Astrocyte (in vitro differentiated cells and primary cell): ENCODE data around the gene MEGF11. TPM values are rescaled to one million over a fixed set of nuclear protein-coding genes. Genes with fewer than 3 reads are reported as not detected.

ENCODE experiments used
- DNase-seq: peaks from one replicate; pipeline ENCODE4 v3.0.0-alpha.2; 2010; ENCODE audit warnings: low read depth
- FAIRE-seq: peaks from 2 replicates; lab custom pipeline; 2011; peaks lifted over from hg19 to GRCh38; lab: Jason Lieb, UNC
- H2AFZ ChIP-seq: 2 replicates; pipeline ENCODE4 v1.6.0; 2012; ENCODE audit warnings: low read depth, low read length, inconsistent platforms
- H3K27ac ChIP-seq: 2 replicates; pipeline ENCODE4 v1.5.1; 2011; ENCODE audit warnings: low read depth, low read length, inconsistent platforms
- H3K27me3 ChIP-seq: 2 replicates; pipeline ENCODE4 v1.6.0; 2011; ENCODE audit warnings: low read length, inconsistent platforms; ENCODE audit not compliant: insufficient read depth
- H3K36me3 ChIP-seq: 2 replicates; pipeline ENCODE4 v1.5.1; 2011; ENCODE audit warnings: low read length, inconsistent platforms; ENCODE audit not compliant: insufficient read depth
- H3K4me1 ChIP-seq: 2 replicates; pipeline ENCODE4 v1.5.1; 2011; ENCODE audit warnings: low read length, inconsistent platforms; ENCODE audit not compliant: insufficient read depth
- H3K4me2 ChIP-seq: 2 replicates; pipeline ENCODE4 v1.6.0; 2012; ENCODE audit warnings: low read length, inconsistent platforms
- H3K4me3 ChIP-seq: 2 replicates; pipeline ENCODE4 v1.5.1; 2011; ENCODE audit warnings: low read depth, mild to moderate bottlenecking, low read length, inconsistent platforms; ENCODE audit not compliant: insufficient read depth
- H3K79me2 ChIP-seq: 2 replicates; pipeline ENCODE4 v1.6.0; 2012; ENCODE audit warnings: mild to moderate bottlenecking, low read length, inconsistent platforms; ENCODE audit not compliant: insufficient read depth
- H3K9ac ChIP-seq: 2 replicates; pipeline ENCODE4 v1.6.0; 2012; ENCODE audit warnings: mild to moderate bottlenecking, low read length, inconsistent platforms
- H3K9me3 ChIP-seq: 2 replicates; pipeline ENCODE4 v1.5.1; 2012; ENCODE audit warnings: low read depth, mild to moderate bottlenecking, low read length, inconsistent platforms; ENCODE audit not compliant: insufficient read depth
- H4K20me1 ChIP-seq: 2 replicates; pipeline ENCODE4 v1.6.0; 2012; ENCODE audit warnings: low read length, inconsistent platforms; ENCODE audit not compliant: insufficient read depth
- H3K27ac Mint-ChIP-seq: one replicate; pipeline ENCODE4 v1.8.0; 2021; ENCODE audit warnings: mild to moderate bottlenecking, mixed read lengths; ENCODE audit not compliant: unreplicated experiment
- H3K27me3 Mint-ChIP-seq: one replicate; pipeline ENCODE4 v1.8.0; 2021; ENCODE audit warnings: low read depth, mixed read lengths; ENCODE audit not compliant: unreplicated experiment
- H3K36me3 Mint-ChIP-seq: one replicate; pipeline ENCODE4 v1.8.0; 2021; ENCODE audit warnings: low read depth, mixed read lengths; ENCODE audit not compliant: unreplicated experiment
- H3K4me1 Mint-ChIP-seq: one replicate; pipeline ENCODE4 v1.8.0; 2021; ENCODE audit warnings: low read depth, mixed read lengths; ENCODE audit not compliant: unreplicated experiment
- H3K4me3 Mint-ChIP-seq: one replicate; pipeline ENCODE4 v1.8.0; 2021; ENCODE audit warnings: mild to moderate bottlenecking, moderate library complexity, mixed read lengths; ENCODE audit not compliant: unreplicated experiment
- H3K9me3 Mint-ChIP-seq: one replicate; pipeline ENCODE4 v1.8.0; 2021; ENCODE audit warnings: mild to moderate bottlenecking, mixed read lengths; ENCODE audit not compliant: unreplicated experiment
- EZH2 ChIP-seq: IDR thresholded peaks from 2 replicates; pipeline ENCODE4 v1.6.1; 2012; ENCODE audit warnings: mild to moderate bottlenecking, low read length, inconsistent platforms; ENCODE audit not compliant: insufficient read depth
- total RNA-seq: library from RNA; stranded (reverse); gene quantifications from 2 replicates; pipeline ENCODE4 v1.2.1, GENCODE V29; 2021
- TF ChIP-seq, protein P1 (sequence below): IDR thresholded peaks from 2 replicates; pipeline ENCODE4 v1.5.1; 2011; ENCODE audit warnings: low read depth, mild to moderate bottlenecking, inconsistent platforms, low read length, moderate library complexity; ENCODE audit not compliant: insufficient read depth

Gene MEGF11
- total RNA-seq, 1 donor from 2014 or later = 0.16 TPM

DNA sequence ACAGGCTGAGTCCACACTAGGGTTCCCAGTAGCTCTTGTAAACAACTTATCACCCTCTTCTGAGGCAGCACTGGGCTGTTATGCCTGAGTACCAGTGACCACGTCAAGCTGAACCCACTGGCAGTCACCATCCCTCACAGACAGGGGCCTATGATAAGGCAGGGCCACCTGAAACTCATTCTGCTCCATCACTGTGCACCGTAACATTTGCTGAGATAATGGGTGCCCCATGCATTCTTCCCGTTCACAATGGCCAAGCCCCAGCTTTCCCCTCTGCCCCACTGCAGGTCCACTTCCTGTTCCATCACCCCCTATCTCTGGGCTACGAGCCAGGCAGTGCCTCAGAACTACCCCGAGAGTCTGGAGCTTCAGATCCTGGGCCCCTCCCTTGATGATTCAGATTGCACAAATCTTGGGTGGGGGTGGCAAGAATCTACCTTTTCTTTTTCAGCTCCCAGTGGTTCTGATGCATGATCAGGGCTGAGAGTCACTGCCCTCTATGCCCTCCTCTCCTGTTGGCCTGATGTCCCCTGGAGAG is 226.2 kb downstream of the MEGF11 start:
- Histone ChIP-seq H3K9me3 (no peaks in the 10 kb centered on the region), H3K79me2 (no peaks in the 10 kb centered on the region), H3K9ac (no peak overlapping the region), H3K27me3 (peaks cover 11% of the 10 kb centered on the region), H3K27ac (no peak overlapping the region), H3K4me2 (no peak overlapping the region), H4K20me1 (no peaks in the 10 kb centered on the region), H3K4me1 (no peaks in the 10 kb centered on the region), H3K4me3 (no peak overlapping the region), H3K36me3 (no peaks in the 10 kb centered on the region), H2AFZ (no peak overlapping the region)
- FAIRE-seq (no peak), DNase-seq (peak; percentile 12)
- no peak overlapping the region for H3K27ac Mint-ChIP-seq
- no peak overlapping the region for H3K4me3 Mint-ChIP-seq
- no peaks in the 10 kb centered on the region for H3K36me3 Mint-ChIP-seq
- peaks cover 8% of the 10 kb centered on the region for H3K9me3 Mint-ChIP-seq
- TF ChIP-seq, protein P1, sequence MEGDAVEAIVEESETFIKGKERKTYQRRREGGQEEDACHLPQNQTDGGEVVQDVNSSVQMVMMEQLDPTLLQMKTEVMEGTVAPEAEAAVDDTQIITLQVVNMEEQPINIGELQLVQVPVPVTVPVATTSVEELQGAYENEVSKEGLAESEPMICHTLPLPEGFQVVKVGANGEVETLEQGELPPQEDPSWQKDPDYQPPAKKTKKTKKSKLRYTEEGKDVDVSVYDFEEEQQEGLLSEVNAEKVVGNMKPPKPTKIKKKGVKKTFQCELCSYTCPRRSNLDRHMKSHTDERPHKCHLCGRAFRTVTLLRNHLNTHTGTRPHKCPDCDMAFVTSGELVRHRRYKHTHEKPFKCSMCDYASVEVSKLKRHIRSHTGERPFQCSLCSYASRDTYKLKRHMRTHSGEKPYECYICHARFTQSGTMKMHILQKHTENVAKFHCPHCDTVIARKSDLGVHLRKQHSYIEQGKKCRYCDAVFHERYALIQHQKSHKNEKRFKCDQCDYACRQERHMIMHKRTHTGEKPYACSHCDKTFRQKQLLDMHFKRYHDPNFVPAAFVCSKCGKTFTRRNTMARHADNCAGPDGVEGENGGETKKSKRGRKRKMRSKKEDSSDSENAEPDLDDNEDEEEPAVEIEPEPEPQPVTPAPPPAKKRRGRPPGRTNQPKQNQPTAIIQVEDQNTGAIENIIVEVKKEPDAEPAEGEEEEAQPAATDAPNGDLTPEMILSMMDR = no peak
- TF ChIP-seq EZH2 = no peak
- peaks cover 2% of the 10 kb centered on the region for H3K4me1 Mint-ChIP-seq
- peaks cover 51% of the 10 kb centered on the region for H3K27me3 Mint-ChIP-seq

DNA sequence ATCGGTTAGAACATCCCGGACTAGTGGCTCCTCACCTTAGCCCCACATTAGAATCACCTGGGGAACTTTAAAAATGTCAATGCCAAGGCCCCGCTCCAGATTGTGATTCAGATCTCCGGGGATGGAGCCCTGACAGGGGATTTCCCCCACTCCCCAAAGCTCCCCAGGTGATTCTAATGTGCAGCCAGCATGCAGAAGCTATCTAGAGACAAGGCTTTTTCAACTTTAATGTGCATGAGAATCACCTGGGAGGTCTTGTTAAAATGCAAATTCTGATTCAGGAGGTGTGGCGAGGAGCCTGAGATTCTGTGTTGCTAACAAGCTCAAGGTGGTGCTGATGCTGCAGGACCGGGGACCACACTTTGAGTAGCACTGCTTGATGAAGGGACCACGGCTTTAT is 227.6 kb downstream of the MEGF11 start:
- Mint-ChIP-seq H3K4me1 (peaks cover 2% of the 10 kb centered on the region), H3K27ac (no peak overlapping the region), H3K9me3 (no peaks in the 10 kb centered on the region), H3K36me3 (no peaks in the 10 kb centered on the region), H3K27me3 (peaks cover 58% of the 10 kb centered on the region), H3K4me3 (no peak overlapping the region)
- no peak overlapping the region for H3K27ac ChIP-seq
- no peak overlapping the region for H3K4me2 ChIP-seq
- H3K9me3 ChIP-seq = no peaks in the 10 kb centered on the region
- H3K9ac ChIP-seq = no peak overlapping the region
- no peak for FAIRE-seq
- H4K20me1 ChIP-seq = no peaks in the 10 kb centered on the region
- H3K79me2 ChIP-seq = no peaks in the 10 kb centered on the region
- H2AFZ ChIP-seq = no peak overlapping the region
- H3K4me3 ChIP-seq = no peak overlapping the region
- DNase-seq = no peak
- H3K36me3 ChIP-seq = no peaks in the 10 kb centered on the region
- no peak for TF ChIP-seq EZH2
- TF ChIP-seq, protein P1 = no peak
- peaks cover 10% of the 10 kb centered on the region for H3K27me3 ChIP-seq
- H3K4me1 ChIP-seq = no peaks in the 10 kb centered on the region

DNA sequence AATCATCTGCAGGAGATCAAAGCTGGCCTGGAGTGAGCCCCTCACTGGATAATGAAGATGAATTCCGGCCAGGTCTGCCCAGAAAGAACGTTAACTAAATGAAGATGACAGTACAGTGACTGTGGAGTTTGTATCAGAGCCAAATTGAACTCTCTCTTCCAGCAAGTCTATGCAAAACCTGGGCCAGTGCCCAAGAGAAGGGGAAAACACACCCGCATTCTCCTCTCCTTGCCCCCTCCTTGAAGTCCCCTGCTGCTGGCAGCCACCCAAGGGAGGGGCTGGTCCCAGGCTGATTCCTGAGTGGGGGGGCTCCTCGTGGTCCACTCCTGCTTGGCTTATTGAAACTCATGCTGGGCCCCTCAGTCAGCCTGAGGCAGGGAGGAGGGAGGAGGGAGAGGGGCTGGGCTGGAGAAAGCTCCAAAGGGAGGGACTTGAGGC is 228.5 kb downstream of the MEGF11 start:
- no peak overlapping the region for H3K27ac ChIP-seq
- no peak for FAIRE-seq

More for the DNA sequence above, 228.5 kb downstream of the MEGF11 start:
- H3K9ac ChIP-seq = no peak overlapping the region
- DNase-seq = peak; percentile 20
- H4K20me1 ChIP-seq = no peaks in the 10 kb centered on the region
- Mint-ChIP-seq H3K27me3 (peaks cover 58% of the 10 kb centered on the region), H3K4me3 (no peak overlapping the region), H3K9me3 (no peaks in the 10 kb centered on the region), H3K36me3 (no peaks in the 10 kb centered on the region), H3K27ac (no peak overlapping the region), H3K4me1 (peaks cover 2% of the 10 kb centered on the region)
- H3K4me2 ChIP-seq = no peak overlapping the region
- H3K9me3 ChIP-seq = no peaks in the 10 kb centered on the region
- no peak overlapping the region for H3K4me3 ChIP-seq
- no peak for TF ChIP-seq EZH2
- TF ChIP-seq, protein P1 = no peak
- peaks cover 8% of the 10 kb centered on the region for H3K27me3 ChIP-seq
- H3K36me3 ChIP-seq = no peaks in the 10 kb centered on the region
- H3K79me2 ChIP-seq = no peaks in the 10 kb centered on the region
- H2AFZ ChIP-seq = no peak overlapping the region
- no peaks in the 10 kb centered on the region for H3K4me1 ChIP-seq
